Central memory CD8-positive, alpha-beta T cell (primary cell): Measurements from ENCODE around the gene ATG16L2.

Source experiments
- ATAC-seq: fragments of 150-1000 bp; cut with Tn5 transposase; replicated peaks from 2 replicates; pipeline ENCODE4 v1.10.0; 2022; ENCODE audit warnings: mild to moderate bottlenecking, moderate FRiP score, moderate number of reproducible peaks; ENCODE audit not compliant: poor library complexity, severe bottlenecking; ENCODE audit errors: extremely low read depth
- DNase-seq, 2 donors: peaks; one replicate each; pipeline ENCODE4 v3.0.0; 2021; ENCODE audit warnings: low spot score in 2 of 2
- H3K27ac Mint-ChIP-seq: one replicate; pipeline ENCODE4 v1.8.0; 2022; ENCODE audit warnings: low read depth, mild to moderate bottlenecking, moderate library complexity, mixed read lengths
- H3K27me3 Mint-ChIP-seq: one replicate; pipeline ENCODE4 v1.8.0; 2022; ENCODE audit warnings: mixed read lengths
- H3K36me3 Mint-ChIP-seq: one replicate; pipeline ENCODE4 v1.8.0; 2022; ENCODE audit warnings: mild to moderate bottlenecking, moderate library complexity, mixed read lengths; ENCODE audit not compliant: insufficient read depth
- H3K4me1 Mint-ChIP-seq: one replicate; pipeline ENCODE4 v1.8.0; 2022; ENCODE audit warnings: mixed read lengths
- H3K4me3 Mint-ChIP-seq: one replicate; pipeline ENCODE4 v1.8.0; 2022; ENCODE audit warnings: mild to moderate bottlenecking, moderate library complexity, mixed read lengths
- H3K9me3 Mint-ChIP-seq: one replicate; pipeline ENCODE4 v1.8.0; 2022; ENCODE audit warnings: mixed read lengths

Gene ATG16L2

GRCh38 chr11:72816404-72816990, 2.3 kb downstream of the ATG16L2 start:
- H3K27me3 Mint-ChIP-seq: no peaks in the 10 kb centered on the region
- peak overlapping the region; percentile 100 for H3K4me3 Mint-ChIP-seq
- H3K4me1 Mint-ChIP-seq: peaks cover 55% of the 10 kb centered on the region
- peaks cover 59% of the 10 kb centered on the region for H3K36me3 Mint-ChIP-seq
- DNase-seq (no peak), ATAC-seq (no peak)
- H3K27ac Mint-ChIP-seq: peak overlapping the region; percentile 99
- no peaks in the 10 kb centered on the region for H3K9me3 Mint-ChIP-seq

- Mint-ChIP-seq H3K27me3 (no peaks in the 10 kb centered on the region), H3K4me3 (peak overlapping the region; percentile 33), H3K36me3 (peaks cover 54% of the 10 kb centered on the region), H3K9me3 (no peaks in the 10 kb centered on the region), H3K27ac (peak overlapping the region; percentile 79), H3K4me1 (peaks cover 49% of the 10 kb centered on the region)
- ATAC-seq (no peak), DNase-seq (no peak)
Observed at GRCh38 chr11:72817966-72818365, 3.8 kb downstream of the ATG16L2 start.

- H3K4me1 Mint-ChIP-seq: peaks cover 39% of the 10 kb centered on the region
- no peaks in the 10 kb centered on the region for H3K9me3 Mint-ChIP-seq
- no peak overlapping the region for H3K4me3 Mint-ChIP-seq
- H3K27me3 Mint-ChIP-seq: no peaks in the 10 kb centered on the region
- peaks cover 50% of the 10 kb centered on the region for H3K36me3 Mint-ChIP-seq
- ATAC-seq: no peak
- no peak for DNase-seq
- H3K27ac Mint-ChIP-seq: peak overlapping the region; percentile 53
Observed at GRCh38 chr11:72818971-72819370, 4.8 kb downstream of the ATG16L2 start.

DNA sequence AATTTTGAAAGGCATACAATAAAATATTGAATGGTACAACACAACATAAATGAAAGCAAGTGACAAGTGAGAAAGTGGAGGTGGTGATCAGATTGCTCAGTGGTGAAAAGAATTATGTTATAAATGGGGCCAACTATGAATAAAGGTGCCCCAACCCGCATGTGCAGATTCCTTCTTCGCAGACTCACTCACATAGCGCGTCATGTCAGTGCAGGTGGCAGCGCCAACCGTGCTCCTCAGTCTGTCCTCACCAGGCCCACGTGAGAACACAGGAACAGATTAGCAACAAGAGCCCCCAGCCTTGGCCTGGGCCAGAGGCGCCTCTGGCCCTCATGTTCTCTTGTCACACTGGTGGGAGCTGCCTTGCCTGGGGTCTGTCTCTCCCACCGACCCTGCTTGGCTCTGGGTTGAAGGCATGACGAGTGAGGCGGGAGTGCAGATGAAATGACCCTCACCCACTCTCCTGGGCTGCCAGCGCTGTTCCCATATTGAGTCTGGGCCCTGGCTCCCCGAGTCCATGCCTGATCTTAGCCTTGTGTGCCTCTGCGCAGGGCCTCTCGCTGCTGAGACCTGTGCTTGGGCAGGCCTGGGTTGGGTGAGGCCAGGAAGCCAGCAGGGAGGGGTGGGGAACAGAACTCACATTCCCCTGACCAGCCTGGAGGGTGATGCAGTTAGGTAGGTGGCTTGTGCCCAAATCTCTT, 6.4 kb downstream of the ATG16L2 start:
- no peak overlapping the region for H3K27ac Mint-ChIP-seq
- no peak for DNase-seq
- H3K4me1 Mint-ChIP-seq: peaks cover 35% of the 10 kb centered on the region
- no peaks in the 10 kb centered on the region for H3K27me3 Mint-ChIP-seq
- no peak overlapping the region for H3K4me3 Mint-ChIP-seq
- H3K9me3 Mint-ChIP-seq: no peaks in the 10 kb centered on the region
- peaks cover 45% of the 10 kb centered on the region for H3K36me3 Mint-ChIP-seq
- ATAC-seq: no peak

DNA sequence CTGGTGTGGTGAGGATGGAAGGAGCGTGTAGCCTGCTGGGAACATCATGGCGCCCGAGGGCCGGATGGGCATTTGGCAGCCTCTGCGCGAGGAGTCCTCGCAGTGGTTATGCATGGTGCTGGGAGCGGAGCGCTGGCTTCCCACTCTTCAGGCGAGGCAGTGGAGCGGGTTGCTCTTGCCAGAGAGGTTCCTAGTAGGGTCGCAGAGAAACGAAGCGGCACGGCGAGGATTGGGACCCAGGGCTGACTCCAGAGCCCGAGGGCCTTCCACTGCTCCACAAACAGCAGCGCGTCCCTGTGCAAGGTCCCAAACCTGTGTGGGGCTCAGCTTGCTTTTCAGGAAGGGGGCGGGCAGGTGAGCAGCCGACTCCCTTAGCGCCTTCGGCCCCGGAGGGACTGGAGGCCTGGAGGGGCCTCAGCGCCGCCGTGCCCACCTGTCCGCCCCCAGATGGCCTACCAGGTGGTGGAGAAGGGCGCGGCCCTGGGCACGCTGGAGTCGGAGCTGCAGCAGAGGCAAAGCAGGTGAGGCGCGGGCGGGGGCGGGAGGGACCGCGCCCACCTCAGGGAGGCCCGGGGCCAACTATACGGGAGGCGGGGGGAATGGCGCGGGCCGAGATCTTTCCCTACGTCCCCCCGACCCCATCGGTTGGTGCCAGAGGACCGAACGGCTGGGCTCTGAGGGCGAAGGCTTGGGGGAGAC, 7.2 kb downstream of the ATG16L2 start:
- Mint-ChIP-seq H3K4me1 (peaks cover 29% of the 10 kb centered on the region), H3K27me3 (no peaks in the 10 kb centered on the region), H3K27ac (no peak overlapping the region), H3K36me3 (peaks cover 45% of the 10 kb centered on the region), H3K4me3 (no peak overlapping the region), H3K9me3 (no peaks in the 10 kb centered on the region)
- DNase-seq (no peak), ATAC-seq (no peak)

DNA sequence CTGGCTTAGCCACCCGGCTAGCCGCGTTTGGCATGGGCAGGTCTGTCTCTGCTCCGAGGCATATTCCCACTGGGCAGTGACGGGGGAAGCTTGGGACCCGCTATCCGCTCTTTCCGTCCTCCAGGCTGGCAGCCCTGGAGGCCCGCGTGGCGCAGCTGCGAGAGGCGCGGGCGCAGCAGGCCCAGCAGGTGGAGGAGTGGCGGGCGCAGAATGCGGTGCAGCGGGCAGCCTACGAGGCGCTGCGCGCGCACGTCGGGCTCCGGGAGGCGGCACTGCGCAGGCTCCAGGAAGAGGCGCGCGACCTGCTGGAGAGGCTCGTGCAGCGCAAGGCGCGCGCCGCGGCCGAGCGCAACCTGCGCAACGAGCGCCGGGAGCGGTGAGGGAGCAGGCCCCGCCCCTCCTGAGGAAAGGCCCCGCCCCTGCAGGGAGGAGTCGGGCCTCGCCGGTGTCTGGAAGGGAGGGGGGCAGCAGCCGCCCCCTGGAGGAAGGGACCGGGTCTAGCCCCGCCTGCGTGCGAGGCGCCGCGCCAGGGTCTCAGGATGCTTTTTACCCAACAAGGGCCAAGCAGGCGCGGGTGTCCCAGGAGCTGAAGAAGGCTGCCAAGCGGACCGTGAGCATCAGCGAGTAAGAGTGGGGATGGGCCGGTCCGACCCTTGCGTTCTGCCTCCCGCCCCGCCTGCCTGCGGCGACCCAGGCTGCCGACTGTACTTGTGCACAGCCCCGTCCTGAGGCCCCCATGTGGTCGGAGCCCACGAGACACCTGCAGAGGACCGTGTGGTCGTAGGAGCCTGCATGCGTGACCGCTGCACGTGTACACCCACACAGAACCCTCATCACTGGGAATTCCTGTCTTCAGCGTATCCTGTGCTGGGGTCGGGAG, 7.9 kb downstream of the ATG16L2 start:
- no peaks in the 10 kb centered on the region for H3K27me3 Mint-ChIP-seq
- peak; percentile 57 to 72 for DNase-seq
- H3K4me1 Mint-ChIP-seq: peaks cover 25% of the 10 kb centered on the region
- H3K36me3 Mint-ChIP-seq: peaks cover 47% of the 10 kb centered on the region
- no peak overlapping the region for H3K4me3 Mint-ChIP-seq
- peak; percentile 68 for ATAC-seq
- no peaks in the 10 kb centered on the region for H3K9me3 Mint-ChIP-seq
- H3K27ac Mint-ChIP-seq: no peak overlapping the region

DNA sequence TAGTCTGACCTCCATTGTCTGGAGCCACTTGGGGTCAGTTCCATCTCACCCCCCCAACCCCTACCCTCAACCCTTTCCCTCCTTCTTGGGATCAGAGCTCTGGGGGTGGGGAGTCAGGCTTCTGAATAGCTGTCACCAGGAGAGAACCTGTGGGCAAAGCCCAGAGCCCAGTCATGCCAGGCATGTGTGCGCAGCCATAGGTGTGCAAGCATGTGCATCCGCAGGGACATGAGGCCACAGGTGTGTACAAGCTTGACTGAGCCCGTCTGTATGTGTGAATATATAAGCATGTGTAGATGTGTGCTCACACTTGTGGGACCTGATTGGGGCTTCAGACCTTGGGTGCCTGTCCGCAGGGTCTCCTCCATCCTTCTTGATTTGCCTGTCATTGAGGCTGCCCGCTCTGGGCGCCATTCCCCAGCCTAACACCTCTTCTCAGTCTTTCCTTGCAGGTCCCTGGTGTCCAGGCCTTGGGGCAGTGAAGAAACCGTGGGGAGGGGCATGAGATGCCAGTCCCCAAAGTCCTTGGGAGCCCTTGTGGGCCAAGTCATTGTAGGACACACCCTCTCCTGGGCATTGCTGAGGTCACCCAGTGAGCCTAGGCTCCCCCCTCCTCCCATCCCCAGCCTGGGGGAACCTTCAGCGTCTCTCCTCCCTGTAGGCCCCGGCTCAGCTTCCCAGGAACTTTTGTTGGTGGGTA, 9.0 kb downstream of the ATG16L2 start:
- H3K4me3 Mint-ChIP-seq: no peak overlapping the region

GRCh38 chr11:72824020-72824419, 9.8 kb downstream of the ATG16L2 start:
- Mint-ChIP-seq H3K9me3 (no peaks in the 10 kb centered on the region), H3K27ac (peak overlapping the region; percentile 75), H3K4me3 (no peak overlapping the region), H3K36me3 (peaks cover 39% of the 10 kb centered on the region), H3K4me1 (peaks cover 21% of the 10 kb centered on the region), H3K27me3 (no peaks in the 10 kb centered on the region)
- DNase-seq (no peak), ATAC-seq (no peak)

More for the DNA sequence above, 9.0 kb downstream of the ATG16L2 start:
- H3K27me3 Mint-ChIP-seq: no peaks in the 10 kb centered on the region
- no peaks in the 10 kb centered on the region for H3K9me3 Mint-ChIP-seq
- no peak for DNase-seq
- ATAC-seq: no peak
- peaks cover 18% of the 10 kb centered on the region for H3K4me1 Mint-ChIP-seq
- H3K27ac Mint-ChIP-seq: peak overlapping the region; percentile 75
- peaks cover 46% of the 10 kb centered on the region for H3K36me3 Mint-ChIP-seq

- H3K9me3 Mint-ChIP-seq: no peaks in the 10 kb centered on the region
- H3K27me3 Mint-ChIP-seq: no peaks in the 10 kb centered on the region
- H3K4me3 Mint-ChIP-seq: no peak overlapping the region
- H3K4me1 Mint-ChIP-seq: peaks cover 17% of the 10 kb centered on the region
- peaks cover 38% of the 10 kb centered on the region for H3K36me3 Mint-ChIP-seq
- ATAC-seq (no peak), DNase-seq (no peak)
- peak overlapping the region; percentile 75 for H3K27ac Mint-ChIP-seq
Observed at GRCh38 chr11:72824811-72825505, 10.7 kb downstream of the ATG16L2 start.

DNA sequence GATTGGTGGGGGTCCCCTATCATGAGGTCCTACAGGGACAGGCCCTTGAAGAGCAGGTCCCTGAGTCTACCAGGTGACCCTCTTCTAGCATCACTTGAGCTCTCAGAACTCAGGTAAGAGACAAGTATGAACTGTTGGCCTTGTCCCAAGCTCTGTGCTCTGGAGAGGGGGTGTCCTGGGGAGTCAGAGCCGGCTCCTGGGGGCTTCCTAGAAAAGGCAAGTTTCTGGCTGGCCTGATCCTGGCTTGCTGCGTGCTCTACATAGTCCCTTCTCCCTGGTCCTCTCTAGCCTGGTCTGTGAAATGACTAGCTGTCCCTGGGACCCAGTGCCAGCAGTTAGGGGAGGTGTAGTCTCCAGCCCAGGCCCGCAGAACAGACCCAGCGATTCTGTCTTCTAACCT, 11.4 kb downstream of the ATG16L2 start:
- H3K27me3 Mint-ChIP-seq: no peaks in the 10 kb centered on the region

DNA sequence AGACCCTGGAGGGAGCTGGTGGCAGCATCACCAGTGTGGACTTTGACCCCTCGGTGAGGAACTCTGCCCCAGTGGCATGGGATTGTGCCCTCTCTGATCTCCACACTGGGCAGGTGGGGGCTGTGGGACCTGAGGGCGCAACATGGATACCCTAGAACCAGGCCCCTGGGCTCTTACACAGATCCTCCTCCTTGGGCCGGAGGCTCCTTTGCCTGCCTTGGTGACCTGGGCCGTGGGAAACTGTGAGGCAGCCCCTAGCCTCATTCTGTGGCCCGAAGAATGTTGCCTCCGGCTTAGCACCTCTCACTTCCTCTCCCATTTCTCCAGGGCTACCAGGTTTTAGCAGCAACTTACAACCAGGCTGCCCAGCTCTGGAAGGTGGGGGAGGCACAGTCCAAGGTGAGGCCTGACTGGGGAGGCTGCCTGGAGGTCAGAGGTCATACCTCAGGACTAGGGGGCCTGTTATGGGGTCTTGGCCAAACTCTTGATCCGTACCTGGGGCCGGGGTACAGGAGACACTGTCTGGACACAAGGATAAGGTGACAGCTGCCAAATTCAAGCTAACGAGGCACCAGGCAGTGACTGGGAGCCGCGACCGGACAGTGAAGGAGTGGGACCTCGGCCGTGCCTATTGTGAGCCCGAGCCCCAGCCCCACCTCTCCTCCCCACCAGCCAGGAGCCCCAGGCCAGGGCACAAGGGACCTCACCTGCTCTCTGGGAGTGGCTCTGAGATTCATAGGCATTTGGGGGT, 12.2 kb downstream of the ATG16L2 start:
- Mint-ChIP-seq H3K36me3 (peaks cover 28% of the 10 kb centered on the region), H3K27ac (peak overlapping the region; percentile 83), H3K4me1 (peaks cover 18% of the 10 kb centered on the region), H3K27me3 (no peaks in the 10 kb centered on the region), H3K9me3 (no peaks in the 10 kb centered on the region), H3K4me3 (no peak overlapping the region)
- ATAC-seq (no peak), DNase-seq (no peak)

More for the DNA sequence above, 11.4 kb downstream of the ATG16L2 start:
- no peak for DNase-seq
- peaks cover 35% of the 10 kb centered on the region for H3K36me3 Mint-ChIP-seq
- H3K4me3 Mint-ChIP-seq: no peak overlapping the region
- H3K4me1 Mint-ChIP-seq: peaks cover 17% of the 10 kb centered on the region
- no peak overlapping the region for H3K27ac Mint-ChIP-seq
- no peak for ATAC-seq
- no peaks in the 10 kb centered on the region for H3K9me3 Mint-ChIP-seq
